HEK293 (cell line): ENCODE data around the gene IRX4.
A peak's percentile ranks its signal among the peaks of the same experiment; 100 is the strongest.

Experiments used
- GLIS1 ChIP-seq: fragments of 450-650 bp; formaldehyde crosslinking; IDR thresholded peaks from 2 replicates; pipeline ENCODE4 v1.5.1; 2016; ENCODE audit warnings: missing biosample characterization, missing genetic modification characterization
- KLF16 ChIP-seq: fragments of 450-650 bp; formaldehyde crosslinking; IDR thresholded peaks from 2 replicates; pipeline ENCODE4 v1.5.1; 2017; ENCODE audit warnings: missing biosample characterization, missing genetic modification characterization
- KLF17 ChIP-seq: fragments of 450-650 bp; formaldehyde crosslinking; IDR thresholded peaks from 2 replicates; pipeline ENCODE4 v1.5.1; 2016; ENCODE audit warnings: missing biosample characterization, missing genetic modification characterization
- MYNN ChIP-seq: fragments of 450-650 bp; formaldehyde crosslinking; IDR thresholded peaks from 2 replicates; pipeline ENCODE4 v1.5.1; 2016; ENCODE audit warnings: missing biosample characterization, missing genetic modification characterization, borderline replicate concordance
- ZBTB17 ChIP-seq: fragments of 450-650 bp; formaldehyde crosslinking; IDR thresholded peaks from 2 replicates; pipeline ENCODE4 v1.5.1; 2016; ENCODE audit warnings: missing biosample characterization, missing genetic modification characterization
- ZBTB49 ChIP-seq: fragments of 450-650 bp; formaldehyde crosslinking; IDR thresholded peaks from 2 replicates; pipeline ENCODE4 v1.5.1; 2016; ENCODE audit warnings: missing biosample characterization, missing genetic modification characterization, low read depth
- ZEB2 ChIP-seq: fragments of 450-650 bp; formaldehyde crosslinking; IDR thresholded peaks from 2 replicates; pipeline ENCODE4 v1.5.1; 2016; ENCODE audit warnings: missing biosample characterization, missing genetic modification characterization
- ZFP37 ChIP-seq: fragments of 450-650 bp; formaldehyde crosslinking; IDR thresholded peaks from 2 replicates; pipeline ENCODE4 v1.5.1; 2016; ENCODE audit warnings: missing biosample characterization, missing genetic modification characterization
- ZNF155 ChIP-seq: fragments of 450-650 bp; formaldehyde crosslinking; IDR thresholded peaks from 2 replicates; pipeline ENCODE4 v1.5.1; 2016; ENCODE audit warnings: missing biosample characterization, missing genetic modification characterization
- ZNF174 ChIP-seq: fragments of 450-650 bp; formaldehyde crosslinking; IDR thresholded peaks from 2 replicates; pipeline ENCODE4 v1.5.0; 2017; ENCODE audit warnings: missing biosample characterization, mild to moderate bottlenecking, missing genetic modification characterization
- ZNF175 ChIP-seq: fragments of 450-650 bp; formaldehyde crosslinking; IDR thresholded peaks from 2 replicates; pipeline ENCODE4 v1.5.1; 2016; ENCODE audit warnings: missing biosample characterization, missing genetic modification characterization
- ZNF274 ChIP-seq, 2 experiments: fragments of 200-500 bp in 1 of 2; fragments of 450-650 bp in 1 of 2; sonication (Bioruptor generic) in 1 of 2; formaldehyde crosslinking in 1 of 2; IDR thresholded peaks; 2 replicates each; pipeline versions ENCODE4 v1.5.1 to v1.6.1; 2014 to 2016; ENCODE audit warnings: borderline replicate concordance in 1 of 2, inconsistent platforms in 1 of 2, low read length in 1 of 2, missing biosample characterization in 1 of 2, missing genetic modification characterization in 1 of 2
- ZNF280D ChIP-seq: fragments of 450-650 bp; formaldehyde crosslinking; IDR thresholded peaks from 2 replicates; pipeline ENCODE4 v1.5.1; 2016; ENCODE audit warnings: missing biosample characterization, missing genetic modification characterization
- ZNF416 ChIP-seq: fragments of 450-650 bp; formaldehyde crosslinking; IDR thresholded peaks from 2 replicates; pipeline ENCODE4 v1.5.1; 2016; ENCODE audit warnings: missing biosample characterization, missing genetic modification characterization
- ZNF549 ChIP-seq: fragments of 450-650 bp; IDR thresholded peaks from 2 replicates; pipeline ENCODE4 v1.5.1; 2018; ENCODE audit warnings: missing biosample characterization, missing genetic modification characterization, mild to moderate bottlenecking, inconsistent platforms, moderate library complexity
- ZNF580 ChIP-seq: fragments of 450-650 bp; formaldehyde crosslinking; IDR thresholded peaks from 2 replicates; pipeline ENCODE4 v1.5.1; 2016; ENCODE audit warnings: missing biosample characterization, missing genetic modification characterization
- ZNF785 ChIP-seq: fragments of 450-650 bp; formaldehyde crosslinking; IDR thresholded peaks from 2 replicates; pipeline ENCODE4 v1.5.1; 2016; ENCODE audit warnings: missing biosample characterization, missing genetic modification characterization
- ZNF843 ChIP-seq: fragments of 450-650 bp; formaldehyde crosslinking; IDR thresholded peaks from 2 replicates; pipeline ENCODE4 v1.5.1; 2016; ENCODE audit warnings: missing biosample characterization, missing genetic modification characterization
- TF ChIP-seq, protein P1 (sequence below): fragments of 450-650 bp; formaldehyde crosslinking; conservative IDR thresholded peaks from 2 replicates; pipeline ENCODE4 v1.5.1; 2016; ENCODE audit warnings: low read depth, missing biosample characterization, missing genetic modification characterization
- TF ChIP-seq, protein P2 (sequence below): fragments of 450-650 bp; formaldehyde crosslinking; IDR thresholded peaks from 2 replicates; pipeline ENCODE4 v1.5.1; 2016; ENCODE audit warnings: missing biosample characterization, missing genetic modification characterization
- TF ChIP-seq, protein P3 (sequence below): fragments of 450-650 bp; formaldehyde crosslinking; IDR thresholded peaks from 2 replicates; pipeline ENCODE4 v1.5.1; 2017; ENCODE audit warnings: missing biosample characterization, missing genetic modification characterization

The IRX4 gene

GRCh38 chr5:1842004-1842819 is 40.5 kb downstream of the IRX4 start (continued):
- TF ChIP-seq, protein P1, sequence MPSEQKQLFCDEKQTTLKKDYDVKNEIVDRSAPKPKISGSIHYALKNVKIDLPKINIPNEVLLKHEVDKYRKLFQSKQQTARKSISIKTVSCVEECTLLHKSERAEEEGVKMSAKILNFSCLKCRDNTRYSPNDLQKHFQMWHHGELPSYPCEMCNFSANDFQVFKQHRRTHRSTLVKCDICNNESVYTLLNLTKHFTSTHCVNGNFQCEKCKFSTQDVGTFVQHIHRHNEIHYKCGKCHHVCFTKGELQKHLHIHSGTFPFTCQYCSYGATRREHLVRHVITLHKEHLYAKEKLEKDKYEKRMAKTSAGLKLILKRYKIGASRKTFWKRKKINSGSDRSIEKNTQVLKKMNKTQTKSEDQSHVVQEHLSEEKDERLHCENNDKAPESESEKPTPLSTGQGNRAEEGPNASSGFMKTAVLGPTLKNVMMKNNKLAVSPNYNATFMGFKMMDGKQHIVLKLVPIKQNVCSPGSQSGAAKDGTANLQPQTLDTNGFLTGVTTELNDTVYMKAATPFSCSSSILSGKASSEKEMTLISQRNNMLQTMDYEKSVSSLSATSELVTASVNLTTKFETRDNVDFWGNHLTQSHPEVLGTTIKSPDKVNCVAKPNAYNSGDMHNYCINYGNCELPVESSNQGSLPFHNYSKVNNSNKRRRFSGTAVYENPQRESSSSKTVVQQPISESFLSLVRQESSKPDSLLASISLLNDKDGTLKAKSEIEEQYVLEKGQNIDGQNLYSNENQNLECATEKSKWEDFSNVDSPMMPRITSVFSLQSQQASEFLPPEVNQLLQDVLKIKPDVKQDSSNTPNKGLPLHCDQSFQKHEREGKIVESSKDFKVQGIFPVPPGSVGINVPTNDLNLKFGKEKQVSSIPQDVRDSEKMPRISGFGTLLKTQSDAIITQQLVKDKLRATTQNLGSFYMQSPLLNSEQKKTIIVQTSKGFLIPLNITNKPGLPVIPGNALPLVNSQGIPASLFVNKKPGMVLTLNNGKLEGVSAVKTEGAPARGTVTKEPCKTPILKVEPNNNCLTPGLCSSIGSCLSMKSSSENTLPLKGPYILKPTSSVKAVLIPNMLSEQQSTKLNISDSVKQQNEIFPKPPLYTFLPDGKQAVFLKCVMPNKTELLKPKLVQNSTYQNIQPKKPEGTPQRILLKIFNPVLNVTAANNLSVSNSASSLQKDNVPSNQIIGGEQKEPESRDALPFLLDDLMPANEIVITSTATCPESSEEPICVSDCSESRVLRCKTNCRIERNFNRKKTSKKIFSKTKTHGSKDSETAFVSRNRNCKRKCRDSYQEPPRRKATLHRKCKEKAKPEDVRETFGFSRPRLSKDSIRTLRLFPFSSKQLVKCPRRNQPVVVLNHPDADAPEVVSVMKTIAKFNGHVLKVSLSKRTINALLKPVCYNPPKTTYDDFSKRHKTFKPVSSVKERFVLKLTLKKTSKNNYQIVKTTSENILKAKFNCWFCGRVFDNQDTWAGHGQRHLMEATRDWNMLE (tag by site-specific recombination) = no peak
- TF ChIP-seq ZNF174 (tag by site-specific recombination) = no peak
- TF ChIP-seq ZNF785 = no peak
- TF ChIP-seq ZNF549 (tag by site-specific recombination) = no peak
- no peak for TF ChIP-seq KLF16
- TF ChIP-seq ZEB2 (tag by site-specific recombination) = 0 out of 2 replicates have a peak, but pooled peaks have one; percentile 21
- TF ChIP-seq ZFP37 (tag by site-specific recombination) = no peak
- no peak for TF ChIP-seq ZNF580 (tag by site-specific recombination)
- no peak for TF ChIP-seq ZNF274 (IDR thresholded peaks at IDR 0.05; ENCODE audit: low read length)
- TF ChIP-seq ZNF274 (tag by site-specific recombination; IDR thresholded peaks at IDR 0.05; ENCODE audit: borderline replicate concordance) = no peak
- TF ChIP-seq ZBTB17 = no peak
- TF ChIP-seq, protein P2, sequence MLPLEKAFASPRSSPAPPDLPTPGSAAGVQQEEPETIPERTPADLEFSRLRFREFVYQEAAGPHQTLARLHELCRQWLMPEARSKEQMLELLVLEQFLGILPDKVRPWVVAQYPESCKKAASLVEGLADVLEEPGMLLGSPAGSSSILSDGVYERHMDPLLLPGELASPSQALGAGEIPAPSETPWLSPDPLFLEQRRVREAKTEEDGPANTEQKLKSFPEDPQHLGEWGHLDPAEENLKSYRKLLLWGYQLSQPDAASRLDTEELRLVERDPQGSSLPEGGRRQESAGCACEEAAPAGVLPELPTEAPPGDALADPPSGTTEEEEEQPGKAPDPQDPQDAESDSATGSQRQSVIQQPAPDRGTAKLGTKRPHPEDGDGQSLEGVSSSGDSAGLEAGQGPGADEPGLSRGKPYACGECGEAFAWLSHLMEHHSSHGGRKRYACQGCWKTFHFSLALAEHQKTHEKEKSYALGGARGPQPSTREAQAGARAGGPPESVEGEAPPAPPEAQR (tag by site-specific recombination) = no peak
- 0 out of 2 replicates have a peak, but pooled peaks have one; percentile 23 for TF ChIP-seq ZNF843
- TF ChIP-seq MYNN (tag by site-specific recombination) = no peak
- no peak for TF ChIP-seq GLIS1 (tag by site-specific recombination)
- TF ChIP-seq ZNF175 (tag by site-specific recombination) = no peak
- no peak for TF ChIP-seq ZNF280D (tag by site-specific recombination)
- peak; percentile 83 for TF ChIP-seq KLF17 (tag by site-specific recombination)
- TF ChIP-seq, protein P3, sequence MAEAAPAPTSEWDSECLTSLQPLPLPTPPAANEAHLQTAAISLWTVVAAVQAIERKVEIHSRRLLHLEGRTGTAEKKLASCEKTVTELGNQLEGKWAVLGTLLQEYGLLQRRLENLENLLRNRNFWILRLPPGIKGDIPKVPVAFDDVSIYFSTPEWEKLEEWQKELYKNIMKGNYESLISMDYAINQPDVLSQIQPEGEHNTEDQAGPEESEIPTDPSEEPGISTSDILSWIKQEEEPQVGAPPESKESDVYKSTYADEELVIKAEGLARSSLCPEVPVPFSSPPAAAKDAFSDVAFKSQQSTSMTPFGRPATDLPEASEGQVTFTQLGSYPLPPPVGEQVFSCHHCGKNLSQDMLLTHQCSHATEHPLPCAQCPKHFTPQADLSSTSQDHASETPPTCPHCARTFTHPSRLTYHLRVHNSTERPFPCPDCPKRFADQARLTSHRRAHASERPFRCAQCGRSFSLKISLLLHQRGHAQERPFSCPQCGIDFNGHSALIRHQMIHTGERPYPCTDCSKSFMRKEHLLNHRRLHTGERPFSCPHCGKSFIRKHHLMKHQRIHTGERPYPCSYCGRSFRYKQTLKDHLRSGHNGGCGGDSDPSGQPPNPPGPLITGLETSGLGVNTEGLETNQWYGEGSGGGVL = no peak
- TF ChIP-seq ZNF416 (tag by site-specific recombination) = no peak
- no peak for TF ChIP-seq ZBTB49 (tag by site-specific recombination)
- TF ChIP-seq ZNF155 (tag by site-specific recombination) = no peak
